ENCODE results near the gene PRKCE. TPM values are rescaled to one million over a fixed set of nuclear protein-coding genes. Genes with fewer than 3 reads are reported as not detected.

The PRKCE gene
- total RNA-seq, 2 experiments from 2014 or later, result 17.0 to 42.1 TPM

GRCh38 chr2:45874344-45874743, 222.9 kb downstream of the PRKCE start:
- H3K79me2 ChIP-seq (ENCODE audit: insufficient read depth, low read depth, low read length), result no peaks in the 10 kb centered on the region
- POLR2A ChIA-PET, result interaction anchor here (1.1 kb wide), 1 partner anchor 29 kb away, joined by 4 read pairs; no protein-coding TSS in a partner anchor
- no peaks in the 10 kb centered on the region for H3K9me2 ChIP-seq (ENCODE audit: insufficient read depth, low read length)

GRCh38 chr2:45876611-45877010, 225.1 kb downstream of the PRKCE start:
- Histone ChIP-seq H3K9me2 (ENCODE audit: insufficient read depth, low read length) (no peaks in the 10 kb centered on the region), H3K9me3 (ENCODE audit: low read length) (peaks cover 9% of the 10 kb centered on the region; the same call in 1 of the 2 replicates), H2AFZ (ENCODE audit: low read length) (no peak overlapping the region), H3K4me1 (ENCODE audit: insufficient read depth, low read length, poor library complexity, severe bottlenecking) (no peaks in the 10 kb centered on the region), H3K4me3 (ENCODE audit: low read depth, low read length, poor library complexity, severe bottlenecking) (no peak overlapping the region), H3K4me2 (ENCODE audit: low read length) (no peak overlapping the region), H4K20me1 (ENCODE audit: insufficient read depth, low read length) (no peaks in the 10 kb centered on the region), H3K79me2 (ENCODE audit: insufficient read depth, low read depth, low read length) (no peaks in the 10 kb centered on the region), H3K27ac (ENCODE audit: low read depth, low read length, poor library complexity, severe bottlenecking) (no peak overlapping the region), H3K36me3 (ENCODE audit: insufficient read depth, low read length) (no peaks in the 10 kb centered on the region)
- TF ChIP-seq CTCF (conservative IDR thresholded peaks at IDR 0.05; ENCODE audit: low read length), result no peak
- no peak for TF ChIP-seq EZH2phosphoT487 (IDR thresholded peaks at IDR 0.05; ENCODE audit: borderline replicate concordance, low read depth, low read length)
- intact Hi-C loops (cut with micrococcal nuclease; ENCODE audit: unreplicated experiment), result no loop called here
- DNase-seq (ENCODE audit: low spot score), result no peak
- BruUV-seq (replicated peaks), result no TSS peak
- ChIA-PET POLR2A (interaction anchor here (0.7 to 0.9 kb wide), 2 partner anchors 9 to 33 kb away, joined by 3 to 4 read pairs; no protein-coding TSS in a partner anchor), CTCF (ENCODE audit: unreplicated experiment) (interaction anchor here (1.6 kb wide), 1 partner anchor 14 kb away, joined by 3 read pairs; no protein-coding TSS in a partner anchor)

More at GRCh38 chr2:45874344-45874743, 222.9 kb downstream of the PRKCE start:
- H3K9me3 ChIP-seq (ENCODE audit: low read length), result peaks cover 9% of the 10 kb centered on the region; the same call in 1 of the 2 replicates
- CTCF ChIA-PET (ENCODE audit: unreplicated experiment), result no interaction called here
- no peak overlapping the region for H2AFZ ChIP-seq (ENCODE audit: low read length)
- intact Hi-C loops (cut with micrococcal nuclease; ENCODE audit: unreplicated experiment), result no loop called here
- BruUV-seq (replicated peaks), result no TSS peak
- no peak overlapping the region for H3K4me3 ChIP-seq (ENCODE audit: low read depth, low read length, poor library complexity, severe bottlenecking)
- H3K4me2 ChIP-seq (ENCODE audit: low read length), result no peak overlapping the region
- no peaks in the 10 kb centered on the region for H4K20me1 ChIP-seq (ENCODE audit: insufficient read depth, low read length)
- no peak overlapping the region for H3K27ac ChIP-seq (ENCODE audit: low read depth, low read length, poor library complexity, severe bottlenecking)
- H3K4me1 ChIP-seq (ENCODE audit: insufficient read depth, low read length, poor library complexity, severe bottlenecking), result no peaks in the 10 kb centered on the region
- no peak for TF ChIP-seq CTCF (conservative IDR thresholded peaks at IDR 0.05; ENCODE audit: low read length)
- no peak for TF ChIP-seq EZH2phosphoT487 (IDR thresholded peaks at IDR 0.05; ENCODE audit: borderline replicate concordance, low read depth, low read length)
- DNase-seq (ENCODE audit: low spot score), result no peak
- H3K36me3 ChIP-seq (ENCODE audit: insufficient read depth, low read length), result no peaks in the 10 kb centered on the region

- ChIA-PET CTCF (ENCODE audit: unreplicated experiment) (interaction anchor here (0.6 kb wide), 1 partner anchor 141 kb away, joined by 3 read pairs; no protein-coding TSS in a partner anchor), POLR2A (interaction anchor here (0.8 to 1.1 kb wide), 2 partner anchors 35 to 141 kb away, joined by 3 read pairs; no protein-coding TSS in a partner anchor)
- intact Hi-C loops (cut with micrococcal nuclease; ENCODE audit: unreplicated experiment), result no loop called here
- no peak overlapping the region for H3K4me3 ChIP-seq (ENCODE audit: low read depth, low read length, poor library complexity, severe bottlenecking)
- H3K4me1 ChIP-seq (ENCODE audit: insufficient read depth, low read length, poor library complexity, severe bottlenecking), result no peaks in the 10 kb centered on the region
- H3K9me3 ChIP-seq (ENCODE audit: low read length), result peaks cover 9% of the 10 kb centered on the region; the same call in 1 of the 2 replicates
- no peak overlapping the region for H3K4me2 ChIP-seq (ENCODE audit: low read length)
- no peaks in the 10 kb centered on the region for H3K79me2 ChIP-seq (ENCODE audit: insufficient read depth, low read depth, low read length)
- H3K27ac ChIP-seq (ENCODE audit: low read depth, low read length, poor library complexity, severe bottlenecking), result no peak overlapping the region
- H2AFZ ChIP-seq (ENCODE audit: low read length), result no peak overlapping the region
- H3K9me2 ChIP-seq (ENCODE audit: insufficient read depth, low read length), result no peaks in the 10 kb centered on the region
- BruUV-seq (replicated peaks), result no TSS peak
- DNase-seq (ENCODE audit: low spot score), result no peak
- H3K36me3 ChIP-seq (ENCODE audit: insufficient read depth, low read length), result no peaks in the 10 kb centered on the region
- H4K20me1 ChIP-seq (ENCODE audit: insufficient read depth, low read length), result no peaks in the 10 kb centered on the region
- TF ChIP-seq EZH2phosphoT487 (IDR thresholded peaks at IDR 0.05; ENCODE audit: borderline replicate concordance, low read depth, low read length), result no peak
- no peak for TF ChIP-seq CTCF (conservative IDR thresholded peaks at IDR 0.05; ENCODE audit: low read length)
Observed at GRCh38 chr2:45879406-45879805, 227.9 kb downstream of the PRKCE start.

Measured in OCI-LY7 (cell line).